Liver (tissue), 9 donors: ENCODE results near the gene ATIC. TPM values are rescaled to one million over a fixed set of nuclear protein-coding genes. Genes with fewer than 3 reads are reported as not detected.

ENCODE experiments used
- DNase-seq: peaks from one replicate; pipeline ENCODE4 v3.0.0-alpha.2; 2017; ENCODE audit warnings: low spot score
- H3K27ac ChIP-seq, 2 donors: one replicate each; pipeline ENCODE4 v1.7.0; 2013; ENCODE audit warnings: inconsistent platforms in 2 of 2, low read length in 2 of 2, control low read depth in 1 of 2, low read depth in 1 of 2, mild to moderate bottlenecking in 1 of 2
- H3K27me3 ChIP-seq, 4 donors: one replicate each; pipeline versions ENCODE4 v1.6.1 to v1.7.0; 2013; ENCODE audit warnings: low read length in 3 of 4, inconsistent platforms in 1 of 4, mild to moderate bottlenecking in 1 of 4, moderate library complexity in 1 of 4; ENCODE audit not compliant: control insufficient read depth in 4 of 4, insufficient read depth in 4 of 4
- H3K36me3 ChIP-seq, 4 donors: one replicate each; pipeline versions ENCODE4 v1.6.1 to v1.7.0; 2013; ENCODE audit warnings: low read length in 3 of 4, mild to moderate bottlenecking in 3 of 4, low read depth in 1 of 4, moderate library complexity in 1 of 4; ENCODE audit not compliant: control insufficient read depth in 4 of 4, insufficient read depth in 3 of 4
- H3K4me1 ChIP-seq, 4 donors: one replicate each; pipeline versions ENCODE4 v1.6.1 to v1.7.0; 2013; ENCODE audit warnings: low read length in 3 of 4, mild to moderate bottlenecking in 3 of 4, moderate library complexity in 1 of 4; ENCODE audit not compliant: control insufficient read depth in 4 of 4, insufficient read depth in 4 of 4
- H3K4me3 ChIP-seq, 3 donors: one replicate each; pipeline versions ENCODE4 v1.6.1 to v1.7.0; 2013; ENCODE audit warnings: low read length in 3 of 3, control low read depth in 1 of 3, low read depth in 1 of 3, mild to moderate bottlenecking in 1 of 3
- H3K9ac ChIP-seq, 2 donors: one replicate each; pipeline ENCODE4 v1.7.0; 2013; ENCODE audit warnings: low read length in 2 of 2, mild to moderate bottlenecking in 2 of 2, moderate library complexity in 2 of 2, control low read depth in 1 of 2, low read depth in 1 of 2
- H3K9me3 ChIP-seq, 4 donors: one replicate each; pipeline versions ENCODE4 v1.6.1 to v1.7.0; 2013; ENCODE audit warnings: low read length in 3 of 4; ENCODE audit not compliant: control insufficient read depth in 4 of 4
- ATF3 ChIP-seq: IDR thresholded peaks from 2 replicates; pipeline ENCODE4 v1.6.1; 2016; ENCODE audit warnings: antibody characterized with exemption
- CTCF ChIP-seq: fragments of 150-350 bp; IDR thresholded peaks from 2 replicates; pipeline ENCODE4 v1.5.1; 2017; ENCODE audit warnings: improper control_type of control experiment, low read depth, low read length; ENCODE audit not compliant: missing input control
- FOXA1 ChIP-seq: IDR thresholded peaks from 2 replicates; pipeline ENCODE4 v1.6.1; 2016; ENCODE audit warnings: antibody characterized with exemption
- FOXA2 ChIP-seq: IDR thresholded peaks from 2 replicates; pipeline ENCODE4 v1.6.1; 2016; ENCODE audit warnings: antibody characterized with exemption
- GABPA ChIP-seq, 2 donors: IDR thresholded peaks in 1 of 2; conservative IDR thresholded peaks in 1 of 2; 2 replicates each; pipeline ENCODE4 v1.6.1; 2016; ENCODE audit warnings: antibody characterized with exemption in 2 of 2, mild to moderate bottlenecking in 1 of 2, moderate library complexity in 1 of 2
- HNF4A ChIP-seq, 2 donors: conservative IDR thresholded peaks; 2 replicates each; pipeline ENCODE4 v1.6.1; 2016; ENCODE audit warnings: antibody characterized with exemption in 2 of 2, mild to moderate bottlenecking in 2 of 2
- JUND ChIP-seq, 2 donors: IDR thresholded peaks; 2 replicates each; pipeline ENCODE4 v1.6.1; 2016; ENCODE audit warnings: antibody characterized with exemption in 2 of 2
- NR2F2 ChIP-seq: IDR thresholded peaks from 2 replicates; pipeline ENCODE4 v1.6.1; 2016; ENCODE audit warnings: antibody characterized with exemption
- REST ChIP-seq: IDR thresholded peaks from 2 replicates; pipeline ENCODE4 v1.6.1; 2016; ENCODE audit warnings: antibody characterized with exemption, mild to moderate bottlenecking
- RXRA ChIP-seq, 2 donors: IDR thresholded peaks; 2 replicates each; pipeline ENCODE4 v1.6.1; 2017 to 2018; ENCODE audit warnings: antibody characterized with exemption in 2 of 2, mild to moderate bottlenecking in 1 of 2
- SP1 ChIP-seq: IDR thresholded peaks from 2 replicates; pipeline ENCODE4 v1.6.1; 2018; ENCODE audit warnings: antibody characterized with exemption, mild to moderate bottlenecking
- ZBTB33 ChIP-seq: IDR thresholded peaks from 2 replicates; pipeline ENCODE4 v1.6.1; 2016; ENCODE audit warnings: antibody characterized with exemption
- WGBS: extraction: QIAGEN DNeasy Blood & Tissue Kit; methylation state at CpG from one replicate; pipeline ENCODE4 v1.1.7; 2013; 5-methylcytosine and 5-hydroxymethylcytosine counted together
- polyA plus RNA-seq, 2 donors: library from polyadenylated mRNA; stranded (reverse) in 1 of 2; unstranded in 1 of 2; fragments of 200-250 nt in 1 of 2; fragments of >200 nt in 1 of 2; fragmentation: Nextera tagmentation in 1 of 2; extraction: Ambion mirVana in 1 of 2; gene quantifications; one replicate each; pipeline versions ENCODE4 v1.2.1 to v1.2.3, GENCODE V29; 2013 to 2015
- total RNA-seq, 2 donors: library from RNA; depleted of rRNA; stranded (reverse); fragments of >200 nt; gene quantifications; one replicate each; pipeline ENCODE4 v1.2.3, GENCODE V29; 2014
- TF ChIP-seq, protein P1 (sequence below): IDR thresholded peaks from 2 replicates; pipeline ENCODE4 v1.6.1; 2016; ENCODE audit warnings: antibody characterized with exemption
- donor health status: healthy.
- donor health status: healthy.
- donor health status: healthy.
- donor health status: healthy.
- donor health status: healthy.

The ATIC gene
- total and polyA plus RNA-seq, 4 donors = 22.9 to 50.0 (median 36.0) TPM

- peaks cover 29 to 92% (median 85%) of the 10 kb centered on the region in 4 donors for H3K36me3 ChIP-seq
- no peak for TF ChIP-seq SP1
- TF ChIP-seq FOXA2 = no peak
- no peak for TF ChIP-seq HNF4A (conservative IDR thresholded peaks at IDR 0.05)
- TF ChIP-seq REST = no peak
- no peak for TF ChIP-seq ZBTB33
- no peak for TF ChIP-seq JUND (IDR thresholded peaks at IDR 0.05)
Measured at GRCh38 chr2:215380699-215381098, 68.8 kb downstream of the ATIC start.

DNA sequence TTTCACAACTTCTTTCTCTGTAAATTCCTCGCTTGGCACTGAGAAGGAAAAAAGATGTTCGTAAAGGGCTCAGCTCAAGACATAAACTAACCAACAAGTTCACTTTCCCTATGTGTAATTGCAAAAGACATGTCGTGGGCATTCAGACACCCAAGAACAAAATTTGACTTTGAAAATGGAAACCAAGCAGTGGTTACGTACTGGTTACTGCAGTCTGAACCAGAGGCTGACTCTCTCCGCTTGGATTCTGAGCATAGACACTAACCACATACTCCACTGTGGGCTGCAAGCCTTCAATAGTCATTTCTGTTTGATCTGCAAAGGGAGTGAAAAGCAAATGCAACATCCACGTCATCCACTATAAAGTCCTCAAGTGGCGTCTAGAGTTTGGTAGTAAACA lies 70.2 kb downstream of the ATIC start:
- H3K36me3 ChIP-seq = peaks cover 32 to 88% (median 85%) of the 10 kb centered on the region in 4 donors
- no peak overlapping the region for H3K27ac ChIP-seq
- no peak for DNase-seq
- H3K9me3 ChIP-seq = no peaks in the 10 kb centered on the region
- TF ChIP-seq ATF3 (no peak), FOXA1 (no peak)
- no peak overlapping the region for H3K9ac ChIP-seq
- 93% methylated on average over 7 of the region's 7 CpGs for WGBS
- no peaks in the 10 kb centered on the region for H3K27me3 ChIP-seq
- H3K4me1 ChIP-seq = no peaks in the 10 kb centered on the region
- H3K4me3 ChIP-seq = no peak overlapping the region

More at GRCh38 chr2:215380699-215381098, 68.8 kb downstream of the ATIC start:
- WGBS = 90% methylated on average over 7 of the region's 7 CpGs
- no peaks in the 10 kb centered on the region for H3K9me3 ChIP-seq
- no peak overlapping the region for H3K4me3 ChIP-seq
- no peak overlapping the region for H3K27ac ChIP-seq
- H3K27me3 ChIP-seq = no peaks in the 10 kb centered on the region
- no peak overlapping the region for H3K9ac ChIP-seq
- no peaks in the 10 kb centered on the region for H3K4me1 ChIP-seq
- no peak for DNase-seq

DNA sequence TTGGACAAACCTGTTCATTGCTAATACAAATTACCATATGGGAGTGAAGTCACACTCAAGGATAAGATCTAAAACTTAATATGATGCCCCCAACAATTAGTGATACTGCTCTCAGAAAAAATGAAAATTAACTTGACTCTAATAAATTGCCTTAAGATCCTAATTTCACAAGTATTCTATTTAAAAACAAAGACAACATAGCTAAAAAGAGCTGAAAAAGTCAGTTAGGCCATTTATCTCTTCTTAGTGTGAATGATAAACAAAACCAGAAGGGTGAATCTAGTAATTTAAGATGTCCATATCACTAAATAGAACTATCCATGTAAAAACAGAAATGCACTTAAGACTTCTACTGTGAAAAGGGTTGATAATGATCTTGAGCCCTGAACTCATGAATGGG lies 70.6 kb downstream of the ATIC start:
- Histone ChIP-seq H3K9me3 (no peaks in the 10 kb centered on the region), H3K4me1 (no peaks in the 10 kb centered on the region), H3K36me3 (peaks cover 30 to 88% (median 85%) of the 10 kb centered on the region in 4 donors), H3K4me3 (no peak overlapping the region), H3K27ac (no peak overlapping the region), H3K27me3 (no peaks in the 10 kb centered on the region), H3K9ac (no peak overlapping the region)
- no peak for DNase-seq
- TF ChIP-seq ZBTB33 (no peak), RXRA (IDR thresholded peaks at IDR 0.05) (no peak), REST (no peak), SP1 (no peak), CTCF (no peak), NR2F2 (no peak), GABPA (IDR thresholded peaks at IDR 0.05 in 1 of 2, conservative IDR thresholded peaks at IDR 0.05 in 1 of 2) (no peak)
- TF ChIP-seq, protein P1, sequence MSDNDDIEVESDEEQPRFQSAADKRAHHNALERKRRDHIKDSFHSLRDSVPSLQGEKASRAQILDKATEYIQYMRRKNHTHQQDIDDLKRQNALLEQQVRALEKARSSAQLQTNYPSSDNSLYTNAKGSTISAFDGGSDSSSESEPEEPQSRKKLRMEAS = no peak
